HFF-Myc (cell line): Measurements from ENCODE around the gene MYO18A.

ENCODE experiments used
- DNase-seq: peaks from one replicate; pipeline ENCODE4 v3.0.0-alpha.2; 2011; ENCODE audit warnings: low read depth; ENCODE audit errors: extremely low read depth
- H3K4me3 ChIP-seq: replicated peaks from 2 replicates; pipeline ENCODE4 v1.5.1; 2011; ENCODE audit warnings: low read depth, mild to moderate bottlenecking, control low read depth, low read length
- CTCF ChIP-seq: IDR thresholded peaks from 2 replicates; pipeline ENCODE4 v1.5.1; 2012; ENCODE audit warnings: mild to moderate bottlenecking, low read depth, low read length, control low read depth; ENCODE audit errors: missing control alignments

Gene MYO18A

GRCh38 chr17:29133121-29133713, 47.0 kb downstream of the MYO18A start:
- no peak overlapping the region for H3K4me3 ChIP-seq
- TF ChIP-seq CTCF, result no peak
- DNase-seq, result no peak

DNA sequence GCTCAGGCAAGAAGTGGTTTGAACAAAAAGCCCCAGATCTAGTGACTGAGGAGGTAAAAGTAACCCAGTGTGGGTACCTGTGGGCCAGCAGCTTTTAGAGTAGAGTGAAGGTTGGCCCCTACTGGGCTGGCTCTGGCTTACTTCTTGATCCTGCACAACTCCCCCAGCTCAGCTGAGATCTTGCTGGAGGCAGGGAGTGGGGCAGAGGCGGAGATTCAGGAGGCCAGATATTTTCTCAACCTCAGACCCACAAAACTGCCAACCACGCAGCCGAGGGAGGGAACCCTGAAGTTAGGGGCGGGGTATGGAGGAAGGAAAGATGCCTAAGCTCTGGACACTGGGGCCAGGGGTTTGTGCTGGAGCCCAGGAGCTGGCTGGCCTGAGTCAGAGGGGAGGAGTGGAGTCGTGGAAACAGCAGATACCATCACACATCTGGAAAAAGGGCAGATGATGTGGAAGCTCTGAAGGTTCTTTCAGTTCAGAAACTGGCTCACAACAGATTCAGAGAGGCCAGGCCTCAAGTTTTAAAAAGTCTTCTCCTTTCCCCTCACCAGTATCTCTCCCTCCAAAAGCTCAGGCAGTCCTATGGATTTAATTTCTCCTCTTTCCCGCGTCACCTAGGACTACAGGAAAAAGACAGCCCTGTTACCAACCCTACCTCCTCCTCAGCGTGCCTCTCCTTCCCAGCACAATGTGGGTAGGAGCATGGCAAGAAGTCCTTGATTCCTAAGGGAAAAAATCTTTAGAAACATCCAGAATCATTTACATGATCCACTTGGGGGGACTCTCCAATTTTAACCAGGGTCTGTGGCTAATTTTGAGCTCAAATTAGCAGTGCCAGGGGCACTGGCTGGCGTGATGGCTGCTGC, 48.1 kb downstream of the MYO18A start:
- H3K4me3 ChIP-seq, result no peak overlapping the region
- TF ChIP-seq CTCF, result no peak
- no peak for DNase-seq

DNA sequence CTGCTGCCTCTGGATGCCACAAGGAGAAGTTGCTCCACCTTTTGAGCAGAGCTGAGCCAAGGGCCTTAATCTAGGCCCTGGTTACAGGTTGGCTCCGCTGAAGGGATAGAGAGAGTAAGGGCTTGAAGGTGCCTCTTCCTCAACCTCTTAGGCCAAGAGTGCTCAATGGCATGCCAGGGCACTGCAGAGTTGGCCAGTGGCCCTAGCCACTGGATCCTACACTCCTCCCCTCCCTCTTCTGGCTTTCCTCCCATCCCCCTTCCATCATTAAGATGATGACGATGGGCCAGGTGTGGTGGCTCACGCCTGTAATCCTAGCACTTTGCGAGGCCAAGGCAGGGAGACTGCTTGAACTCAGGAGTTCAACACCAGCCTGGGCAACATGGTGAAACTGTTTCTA, 50.5 kb downstream of the MYO18A start:
- DNase-seq, result no peak
- H3K4me3 ChIP-seq, result no peak overlapping the region
- no peak for TF ChIP-seq CTCF

- DNase-seq, result no peak
- no peak overlapping the region for H3K4me3 ChIP-seq
- no peak for TF ChIP-seq CTCF
Observed at GRCh38 chr17:29127840-29128239, 52.4 kb downstream of the MYO18A start.

DNA sequence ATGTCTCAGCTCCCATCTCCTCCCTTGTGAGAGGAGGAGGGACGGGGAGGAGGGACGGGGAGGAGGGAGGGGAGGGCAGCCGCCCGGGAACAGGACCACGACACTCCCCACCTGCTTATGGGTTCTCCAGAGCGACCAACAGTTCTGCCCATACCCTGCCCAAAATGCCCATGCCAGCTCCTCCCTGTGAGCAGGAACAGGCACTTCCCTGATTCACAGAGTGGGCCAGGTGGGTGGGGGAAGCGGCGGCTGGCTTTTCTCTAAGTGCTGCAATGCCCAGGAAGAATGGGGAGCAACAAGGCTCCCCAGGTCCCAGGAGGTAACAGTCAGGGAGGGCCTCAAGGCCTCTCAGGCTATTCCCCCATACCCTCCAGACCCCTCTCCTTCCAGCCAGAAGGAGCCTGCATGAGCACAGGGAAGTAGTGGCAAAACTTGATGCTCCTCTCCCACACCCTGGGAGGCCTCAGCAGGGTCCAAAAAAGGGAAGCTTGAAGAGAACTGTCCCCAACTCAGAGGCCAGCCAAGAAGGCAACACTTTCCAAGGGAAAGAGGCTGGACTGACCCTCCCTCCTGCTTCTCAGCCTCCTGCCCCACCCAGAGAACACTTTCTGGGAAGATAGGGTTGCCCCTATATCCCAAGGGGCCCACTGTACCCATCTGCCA, 53.8 kb downstream of the MYO18A start:
- no peak for DNase-seq
- no peak overlapping the region for H3K4me3 ChIP-seq
- TF ChIP-seq CTCF, result no peak

DNA sequence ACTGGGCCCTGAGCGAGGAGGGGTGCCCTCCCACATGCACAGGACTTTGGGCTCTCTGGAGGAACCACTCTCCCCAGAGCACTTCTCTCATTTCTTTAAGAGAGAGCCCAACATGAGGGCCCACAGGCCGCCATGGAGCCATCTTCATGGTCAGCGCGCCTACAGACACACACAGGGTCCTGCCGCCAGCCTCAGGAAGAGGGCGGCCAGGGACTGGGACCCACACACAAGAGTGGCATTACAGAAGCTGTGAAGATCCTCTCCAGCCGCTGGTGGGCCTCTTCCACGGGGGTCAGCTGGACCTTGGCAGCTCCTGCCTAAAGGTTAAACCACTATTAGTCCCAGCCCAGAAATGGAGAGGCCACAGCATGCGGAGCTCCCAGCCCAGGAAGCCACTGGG, 54.5 kb downstream of the MYO18A start:
- H3K4me3 ChIP-seq, result no peak overlapping the region
- TF ChIP-seq CTCF, result no peak
- no peak for DNase-seq
